Measurements from ENCODE around the gene CDH23.

CDH23 gene

GRCh38 chr10:71671994-71672946, 275.6 kb downstream of the CDH23 start:
- no peak for DNase-seq

- DNase-seq = no peak
Measured at GRCh38 chr10:71675295-71675970, 278.7 kb downstream of the CDH23 start.

GRCh38 chr10:71677261-71677660, 280.5 kb downstream of the CDH23 start:
- no peak for DNase-seq

GRCh38 chr10:71678057-71678805, 281.5 kb downstream of the CDH23 start:
- no peak for DNase-seq

GRCh38 chr10:71679425-71679824, 282.7 kb downstream of the CDH23 start:
- DNase-seq = no peak

GRCh38 chr10:71681977-71682376, 285.3 kb downstream of the CDH23 start:
- DNase-seq = no peak

- DNase-seq = no peak
Measured at GRCh38 chr10:71683301-71683700, 286.6 kb downstream of the CDH23 start.

- no peak for DNase-seq
Measured at GRCh38 chr10:71684356-71685173, 287.8 kb downstream of the CDH23 start.

GRCh38 chr10:71685554-71686232, 289.0 kb downstream of the CDH23 start:
- no peak for DNase-seq

GRCh38 chr10:71687077-71687476, 290.4 kb downstream of the CDH23 start:
- peak in 1 of 2 experiments; percentile 48 for DNase-seq

- no peak for DNase-seq
Measured at GRCh38 chr10:71687480-71687879, 290.8 kb downstream of the CDH23 start.

GRCh38 chr10:71688256-71688655, 291.5 kb downstream of the CDH23 start:
- DNase-seq = no peak

- DNase-seq = no peak
Measured at GRCh38 chr10:71690094-71690720, 293.5 kb downstream of the CDH23 start.

GRCh38 chr10:71691405-71691804, 294.7 kb downstream of the CDH23 start:
- no peak for DNase-seq

GRCh38 chr10:71692598-71693306, 296.0 kb downstream of the CDH23 start:
- DNase-seq = no peak

GRCh38 chr10:71693377-71693776, 296.7 kb downstream of the CDH23 start:
- DNase-seq = peak in 1 of 2 experiments; percentile 1

GRCh38 chr10:71694039-71694501, 297.4 kb downstream of the CDH23 start:
- no peak for DNase-seq

- DNase-seq = no peak
Measured at GRCh38 chr10:71694567-71694968, 297.8 kb downstream of the CDH23 start.

GRCh38 chr10:71695502-71696476, 299.1 kb downstream of the CDH23 start:
- DNase-seq = no peak

All from NCI-H2081 (cell line).